Left lung (tissue), 10 donors: ENCODE measurements around the gene GNAL. TPM values are rescaled to one million over a fixed set of nuclear protein-coding genes. Genes with fewer than 3 reads are reported as not detected.

Experiments
- ATAC-seq: fragments of 200-7000 bp; cut with Tn5 transposase; one replicate; pipeline ENCODE4 v1.9.1; 2020; ENCODE audit warnings: moderate library complexity
- DNase-seq, 4 donors: peaks; one replicate each; pipeline ENCODE4 v3.0.0-alpha.2; 2013 to 2020
- H3K27ac ChIP-seq, 2 donors: fragments of 200-600 bp; sonication (generic) in 1 of 2; one replicate each; pipeline versions ENCODE4 v1.5.0 to v1.8.0; 2020 to 2021
- H3K27me3 ChIP-seq, 2 donors: fragments of 200-600 bp; sonication (generic) in 1 of 2; one replicate each; pipeline versions ENCODE4 v1.5.0 to v1.8.0; 2020 to 2021
- H3K36me3 ChIP-seq, 2 donors: fragments of 200-600 bp; sonication (generic) in 1 of 2; one replicate each; pipeline versions ENCODE4 v1.5.0 to v1.8.0; 2020 to 2021
- H3K4me1 ChIP-seq, 2 donors: fragments of 200-600 bp; one replicate each; pipeline ENCODE4 v1.8.0; 2021
- H3K4me3 ChIP-seq, 2 donors: fragments of 200-600 bp; sonication (generic) in 1 of 2; one replicate each; pipeline versions ENCODE4 v1.5.0 to v1.8.0; 2020 to 2021; ENCODE audit warnings: mild to moderate bottlenecking in 1 of 2
- H3K9me3 ChIP-seq, 2 donors: fragments of 200-600 bp; sonication (generic) in 1 of 2; one replicate each; pipeline versions ENCODE4 v1.5.0 to v1.8.0; 2020 to 2021
- intact Hi-C, 2 donors: fragments of 100-400 bp; cut with DNase I; formaldehyde crosslinking; loops; one replicate each; pipeline versions ENCODE4 v1.11.2 to v1.14.2; 2022
- polyA plus RNA-seq, 6 donors: library from polyadenylated mRNA; unstranded; fragments of 120-200 nt; gene quantifications; one replicate each; pipeline ENCODE4 v1.2.1, GENCODE V29; 2013; ENCODE audit not compliant: insufficient read length in 6 of 6
- total RNA-seq, 2 donors: library from RNA; stranded (reverse); fragmentation: NEBNext Ultra II Directional; extraction: Animal tissue kit (Norgen Biotek cat#: 25700); gene quantifications; one replicate each; pipeline ENCODE4 v1.2.1, GENCODE V29; 2021
- TF ChIP-seq, protein P1 (sequence below), 2 donors: fragments of 200-600 bp; sonication (generic) in 1 of 2; IDR thresholded peaks; one replicate each; pipeline versions ENCODE4 v1.5.0 to v1.8.0; 2021; ENCODE audit warnings: antibody characterized with exemption in 2 of 2
- donor health status: DM: no; HTN: yes; CAD: no.
- donor health status: DM: no; HTN: no; CAD: no.

Gene GNAL
- total and polyA plus RNA-seq, 8 donors: 1.8 to 5.7 (median 2.8) TPM

DNA sequence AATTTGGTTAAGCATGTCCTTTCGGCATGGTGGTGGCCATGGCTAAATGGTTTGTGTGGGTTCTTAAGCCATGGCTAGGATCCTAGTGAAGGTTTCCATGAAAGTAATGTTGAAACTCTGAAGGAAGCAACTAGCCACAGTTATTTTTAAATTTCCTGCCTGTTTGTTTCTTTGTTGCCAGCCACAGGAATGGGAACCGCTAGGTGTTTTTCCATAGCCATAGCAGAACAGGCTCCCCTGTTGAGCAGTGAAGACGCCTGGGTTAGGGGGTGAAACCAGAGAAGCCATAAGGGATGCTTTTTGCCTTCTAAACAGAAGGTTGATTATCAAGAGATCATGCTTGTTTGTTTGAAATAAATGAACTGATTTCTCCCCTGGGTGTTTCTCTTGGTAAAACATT lies 102.1 kb downstream of the GNAL start:
- DNase-seq: no peak
- no peak for ATAC-seq
- Histone ChIP-seq H3K4me1 (no peaks in the 10 kb centered on the region), H3K36me3 (no peaks in the 10 kb centered on the region), H3K4me3 (no peak overlapping the region), H3K27ac (no peak overlapping the region), H3K9me3 (no peaks in the 10 kb centered on the region), H3K27me3 (no peaks in the 10 kb centered on the region)
- intact Hi-C loops: no loop called here
- TF ChIP-seq, protein P1, sequence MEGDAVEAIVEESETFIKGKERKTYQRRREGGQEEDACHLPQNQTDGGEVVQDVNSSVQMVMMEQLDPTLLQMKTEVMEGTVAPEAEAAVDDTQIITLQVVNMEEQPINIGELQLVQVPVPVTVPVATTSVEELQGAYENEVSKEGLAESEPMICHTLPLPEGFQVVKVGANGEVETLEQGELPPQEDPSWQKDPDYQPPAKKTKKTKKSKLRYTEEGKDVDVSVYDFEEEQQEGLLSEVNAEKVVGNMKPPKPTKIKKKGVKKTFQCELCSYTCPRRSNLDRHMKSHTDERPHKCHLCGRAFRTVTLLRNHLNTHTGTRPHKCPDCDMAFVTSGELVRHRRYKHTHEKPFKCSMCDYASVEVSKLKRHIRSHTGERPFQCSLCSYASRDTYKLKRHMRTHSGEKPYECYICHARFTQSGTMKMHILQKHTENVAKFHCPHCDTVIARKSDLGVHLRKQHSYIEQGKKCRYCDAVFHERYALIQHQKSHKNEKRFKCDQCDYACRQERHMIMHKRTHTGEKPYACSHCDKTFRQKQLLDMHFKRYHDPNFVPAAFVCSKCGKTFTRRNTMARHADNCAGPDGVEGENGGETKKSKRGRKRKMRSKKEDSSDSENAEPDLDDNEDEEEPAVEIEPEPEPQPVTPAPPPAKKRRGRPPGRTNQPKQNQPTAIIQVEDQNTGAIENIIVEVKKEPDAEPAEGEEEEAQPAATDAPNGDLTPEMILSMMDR (IDR thresholded peaks at IDR 0.05): no peak

DNA sequence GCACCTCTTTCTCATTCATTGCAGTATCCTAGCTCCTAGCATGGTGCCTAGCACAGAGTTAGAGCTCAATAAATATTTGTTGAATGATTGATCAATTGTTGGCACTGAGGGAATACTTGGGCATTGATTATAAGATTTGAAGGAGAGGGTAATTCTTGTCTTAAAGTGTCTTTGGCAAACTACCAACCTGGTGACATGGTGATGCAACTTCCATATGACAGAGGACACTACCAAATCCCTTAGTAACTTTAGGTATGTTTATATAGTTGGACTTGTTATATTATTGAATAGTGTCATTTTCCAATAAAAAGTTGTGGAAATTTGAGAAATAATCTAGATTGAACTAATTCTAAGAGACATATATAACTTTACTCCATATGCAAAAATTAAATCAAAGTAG lies 103.6 kb downstream of the GNAL start:
- Histone ChIP-seq H3K4me1 (no peaks in the 10 kb centered on the region), H3K4me3 (no peak overlapping the region), H3K9me3 (no peaks in the 10 kb centered on the region), H3K27ac (no peak overlapping the region), H3K27me3 (no peaks in the 10 kb centered on the region), H3K36me3 (no peaks in the 10 kb centered on the region)
- intact Hi-C loops: no loop called here
- ATAC-seq: no peak
- TF ChIP-seq, protein P1 (IDR thresholded peaks at IDR 0.05): no peak
- DNase-seq: no peak

DNA sequence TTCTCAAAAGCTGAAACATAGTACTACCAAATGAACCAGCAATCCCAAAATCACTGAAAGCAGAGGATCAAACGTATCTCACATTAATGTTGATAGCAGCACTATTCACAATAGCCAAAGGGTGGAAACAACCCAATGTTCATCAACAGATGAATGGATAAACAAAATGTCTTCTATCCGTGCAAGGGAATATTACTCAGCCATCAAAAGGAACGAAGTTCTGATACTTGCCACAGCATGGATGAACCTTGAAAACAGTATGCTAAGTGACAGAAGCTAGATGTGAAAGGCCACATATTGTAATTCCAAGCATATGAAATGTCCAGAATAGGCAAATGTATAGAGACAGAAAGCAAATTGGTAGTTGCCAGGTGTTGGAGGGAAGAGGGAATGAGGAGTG lies 105.1 kb downstream of the GNAL start:
- no peak overlapping the region for H3K27ac ChIP-seq
- H3K9me3 ChIP-seq: no peaks in the 10 kb centered on the region
- ATAC-seq (no peak), DNase-seq (no peak)
- intact Hi-C loops: no loop called here
- H3K36me3 ChIP-seq: no peaks in the 10 kb centered on the region
- TF ChIP-seq, protein P1 (IDR thresholded peaks at IDR 0.05): no peak
- no peaks in the 10 kb centered on the region for H3K4me1 ChIP-seq
- H3K4me3 ChIP-seq: no peak overlapping the region
- H3K27me3 ChIP-seq: no peaks in the 10 kb centered on the region

DNA sequence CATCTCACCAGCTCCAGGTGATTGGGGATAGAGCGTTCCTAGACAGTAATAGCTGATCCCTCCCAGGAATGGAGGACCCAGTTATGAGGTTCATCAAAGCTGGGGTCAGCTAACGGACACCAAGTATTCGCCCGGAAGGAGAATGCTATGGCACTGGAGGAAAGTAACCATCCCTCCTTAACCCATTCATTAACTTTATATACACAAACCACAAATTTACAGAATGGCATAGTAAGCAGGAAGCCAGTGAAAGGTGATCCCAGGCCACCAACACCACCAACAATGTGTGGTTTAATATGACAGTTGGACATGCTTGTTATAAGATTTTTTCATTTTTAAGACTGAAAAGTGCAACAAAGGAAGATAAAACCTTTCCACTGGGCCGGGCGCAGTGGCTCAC lies 106.9 kb downstream of the GNAL start:
- DNase-seq: no peak
- TF ChIP-seq, protein P1 (IDR thresholded peaks at IDR 0.05): no peak
- Histone ChIP-seq H3K4me1 (no peaks in the 10 kb centered on the region), H3K36me3 (no peaks in the 10 kb centered on the region), H3K27ac (no peak overlapping the region), H3K9me3 (no peaks in the 10 kb centered on the region), H3K4me3 (no peak overlapping the region), H3K27me3 (no peaks in the 10 kb centered on the region)
- ATAC-seq: no peak
- intact Hi-C loops: no loop called here

DNA sequence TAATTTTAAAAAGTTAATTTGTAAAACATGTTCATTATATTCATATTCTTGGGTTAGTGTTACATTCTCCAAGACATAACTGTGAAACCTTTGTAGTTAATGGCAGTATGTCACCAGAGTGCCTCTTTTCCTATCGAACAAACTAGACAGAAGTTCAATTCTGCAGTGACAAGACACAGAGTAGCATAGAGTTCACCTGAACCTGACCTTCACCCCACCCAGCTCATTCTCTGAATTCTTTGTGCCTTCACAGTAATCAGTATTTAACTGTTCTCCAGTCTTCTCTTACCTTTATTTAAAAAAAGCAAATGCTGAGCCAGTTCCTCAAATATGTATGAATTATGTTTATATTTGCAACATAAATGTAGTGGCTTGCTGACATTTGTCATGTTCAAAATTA lies 109.2 kb downstream of the GNAL start:
- TF ChIP-seq, protein P1 (IDR thresholded peaks at IDR 0.05): no peak
- no peak for ATAC-seq
- no peak overlapping the region for H3K27ac ChIP-seq
- no peaks in the 10 kb centered on the region for H3K36me3 ChIP-seq
- H3K4me3 ChIP-seq: no peak overlapping the region
- no peaks in the 10 kb centered on the region for H3K27me3 ChIP-seq
- H3K9me3 ChIP-seq: no peaks in the 10 kb centered on the region
- DNase-seq: no peak
- intact Hi-C loops: no loop called here
- H3K4me1 ChIP-seq: no peaks in the 10 kb centered on the region
